Measurements from ENCODE around the gene LRRC27.

- TF ChIP-seq, protein P1, sequence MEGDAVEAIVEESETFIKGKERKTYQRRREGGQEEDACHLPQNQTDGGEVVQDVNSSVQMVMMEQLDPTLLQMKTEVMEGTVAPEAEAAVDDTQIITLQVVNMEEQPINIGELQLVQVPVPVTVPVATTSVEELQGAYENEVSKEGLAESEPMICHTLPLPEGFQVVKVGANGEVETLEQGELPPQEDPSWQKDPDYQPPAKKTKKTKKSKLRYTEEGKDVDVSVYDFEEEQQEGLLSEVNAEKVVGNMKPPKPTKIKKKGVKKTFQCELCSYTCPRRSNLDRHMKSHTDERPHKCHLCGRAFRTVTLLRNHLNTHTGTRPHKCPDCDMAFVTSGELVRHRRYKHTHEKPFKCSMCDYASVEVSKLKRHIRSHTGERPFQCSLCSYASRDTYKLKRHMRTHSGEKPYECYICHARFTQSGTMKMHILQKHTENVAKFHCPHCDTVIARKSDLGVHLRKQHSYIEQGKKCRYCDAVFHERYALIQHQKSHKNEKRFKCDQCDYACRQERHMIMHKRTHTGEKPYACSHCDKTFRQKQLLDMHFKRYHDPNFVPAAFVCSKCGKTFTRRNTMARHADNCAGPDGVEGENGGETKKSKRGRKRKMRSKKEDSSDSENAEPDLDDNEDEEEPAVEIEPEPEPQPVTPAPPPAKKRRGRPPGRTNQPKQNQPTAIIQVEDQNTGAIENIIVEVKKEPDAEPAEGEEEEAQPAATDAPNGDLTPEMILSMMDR (IDR thresholded peaks at IDR 0.05; ENCODE audit: low read depth, low read length), result no peak
- TF ChIP-seq EZH2phosphoT487 (IDR thresholded peaks at IDR 0.05; ENCODE audit: low read depth), result no peak
Observed at GRCh38 chr10:132404911-132405462, 73.0 kb downstream of the LRRC27 start.

Measured in OCI-LY3 (cell line).